ENCODE data around the gene SLC30A1.

DNA sequence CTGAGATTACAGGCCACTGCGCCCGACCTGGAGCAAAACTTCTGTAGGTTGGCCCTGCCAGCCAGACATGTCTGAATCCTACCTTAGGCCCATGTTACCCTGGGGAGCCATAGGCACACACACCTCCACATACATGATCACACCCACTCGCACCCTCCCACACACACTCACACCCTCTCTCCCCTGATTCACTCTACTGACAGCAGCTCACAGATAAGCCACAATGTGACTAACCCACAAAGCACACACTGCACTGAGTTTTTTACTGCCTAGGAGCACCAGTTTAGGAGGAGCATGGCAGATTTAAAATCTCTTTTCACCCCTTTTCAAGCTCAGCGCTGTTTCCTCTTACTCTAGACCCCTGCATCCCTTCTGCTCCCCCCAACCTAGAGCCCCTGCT lies 41.7 kb downstream of the SLC30A1 start:
- TF ChIP-seq SIN3A (IDR thresholded peaks at IDR 0.05; ENCODE audit: borderline replicate concordance, low read depth, low read length) (no peak), RCOR1 (IDR thresholded peaks at IDR 0.05; ENCODE audit: low read length) (no peak), POLR2AphosphoS5 (IDR thresholded peaks at IDR 0.05; ENCODE audit: low read depth, low read length) (no peak), CHD2 (IDR thresholded peaks at IDR 0.05; ENCODE audit: low read length, partially characterized antibody) (no peak), RFX5 (IDR thresholded peaks at IDR 0.05; ENCODE audit: low read length) (no peak), GATA2 (CRISPR knock-in tag; IDR thresholded peaks at IDR 0.05) (no peak), EP300 (IDR thresholded peaks at IDR 0.05; ENCODE audit: borderline replicate concordance in 1 of 2, low read depth in 1 of 2, low read length in 1 of 2) (no peak)
- TF ChIP-seq, protein P1, sequence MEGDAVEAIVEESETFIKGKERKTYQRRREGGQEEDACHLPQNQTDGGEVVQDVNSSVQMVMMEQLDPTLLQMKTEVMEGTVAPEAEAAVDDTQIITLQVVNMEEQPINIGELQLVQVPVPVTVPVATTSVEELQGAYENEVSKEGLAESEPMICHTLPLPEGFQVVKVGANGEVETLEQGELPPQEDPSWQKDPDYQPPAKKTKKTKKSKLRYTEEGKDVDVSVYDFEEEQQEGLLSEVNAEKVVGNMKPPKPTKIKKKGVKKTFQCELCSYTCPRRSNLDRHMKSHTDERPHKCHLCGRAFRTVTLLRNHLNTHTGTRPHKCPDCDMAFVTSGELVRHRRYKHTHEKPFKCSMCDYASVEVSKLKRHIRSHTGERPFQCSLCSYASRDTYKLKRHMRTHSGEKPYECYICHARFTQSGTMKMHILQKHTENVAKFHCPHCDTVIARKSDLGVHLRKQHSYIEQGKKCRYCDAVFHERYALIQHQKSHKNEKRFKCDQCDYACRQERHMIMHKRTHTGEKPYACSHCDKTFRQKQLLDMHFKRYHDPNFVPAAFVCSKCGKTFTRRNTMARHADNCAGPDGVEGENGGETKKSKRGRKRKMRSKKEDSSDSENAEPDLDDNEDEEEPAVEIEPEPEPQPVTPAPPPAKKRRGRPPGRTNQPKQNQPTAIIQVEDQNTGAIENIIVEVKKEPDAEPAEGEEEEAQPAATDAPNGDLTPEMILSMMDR (IDR thresholded peaks at IDR 0.05): no peak
- TF ChIP-seq, protein P2, sequence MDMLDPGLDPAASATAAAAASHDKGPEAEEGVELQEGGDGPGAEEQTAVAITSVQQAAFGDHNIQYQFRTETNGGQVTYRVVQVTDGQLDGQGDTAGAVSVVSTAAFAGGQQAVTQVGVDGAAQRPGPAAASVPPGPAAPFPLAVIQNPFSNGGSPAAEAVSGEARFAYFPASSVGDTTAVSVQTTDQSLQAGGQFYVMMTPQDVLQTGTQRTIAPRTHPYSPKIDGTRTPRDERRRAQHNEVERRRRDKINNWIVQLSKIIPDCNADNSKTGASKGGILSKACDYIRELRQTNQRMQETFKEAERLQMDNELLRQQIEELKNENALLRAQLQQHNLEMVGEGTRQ (IDR thresholded peaks at IDR 0.05; ENCODE audit: borderline replicate concordance, low read depth, low read length): no peak
- TF ChIP-seq, protein P3, sequence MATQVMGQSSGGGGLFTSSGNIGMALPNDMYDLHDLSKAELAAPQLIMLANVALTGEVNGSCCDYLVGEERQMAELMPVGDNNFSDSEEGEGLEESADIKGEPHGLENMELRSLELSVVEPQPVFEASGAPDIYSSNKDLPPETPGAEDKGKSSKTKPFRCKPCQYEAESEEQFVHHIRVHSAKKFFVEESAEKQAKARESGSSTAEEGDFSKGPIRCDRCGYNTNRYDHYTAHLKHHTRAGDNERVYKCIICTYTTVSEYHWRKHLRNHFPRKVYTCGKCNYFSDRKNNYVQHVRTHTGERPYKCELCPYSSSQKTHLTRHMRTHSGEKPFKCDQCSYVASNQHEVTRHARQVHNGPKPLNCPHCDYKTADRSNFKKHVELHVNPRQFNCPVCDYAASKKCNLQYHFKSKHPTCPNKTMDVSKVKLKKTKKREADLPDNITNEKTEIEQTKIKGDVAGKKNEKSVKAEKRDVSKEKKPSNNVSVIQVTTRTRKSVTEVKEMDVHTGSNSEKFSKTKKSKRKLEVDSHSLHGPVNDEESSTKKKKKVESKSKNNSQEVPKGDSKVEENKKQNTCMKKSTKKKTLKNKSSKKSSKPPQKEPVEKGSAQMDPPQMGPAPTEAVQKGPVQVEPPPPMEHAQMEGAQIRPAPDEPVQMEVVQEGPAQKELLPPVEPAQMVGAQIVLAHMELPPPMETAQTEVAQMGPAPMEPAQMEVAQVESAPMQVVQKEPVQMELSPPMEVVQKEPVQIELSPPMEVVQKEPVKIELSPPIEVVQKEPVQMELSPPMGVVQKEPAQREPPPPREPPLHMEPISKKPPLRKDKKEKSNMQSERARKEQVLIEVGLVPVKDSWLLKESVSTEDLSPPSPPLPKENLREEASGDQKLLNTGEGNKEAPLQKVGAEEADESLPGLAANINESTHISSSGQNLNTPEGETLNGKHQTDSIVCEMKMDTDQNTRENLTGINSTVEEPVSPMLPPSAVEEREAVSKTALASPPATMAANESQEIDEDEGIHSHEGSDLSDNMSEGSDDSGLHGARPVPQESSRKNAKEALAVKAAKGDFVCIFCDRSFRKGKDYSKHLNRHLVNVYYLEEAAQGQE (IDR thresholded peaks at IDR 0.05; ENCODE audit: low read depth, low read length): no peak

All from SK-N-SH (cell line).